Mesothelial cell of epicardium (in vitro differentiated cells): Measurements from ENCODE around the gene PIK3AP1. TPM values are rescaled to one million over a fixed set of nuclear protein-coding genes. Genes with fewer than 3 reads are reported as not detected.

Experiments
- DNase-seq, 2 experiments: peaks; one replicate each; pipeline ENCODE4 v3.0.0; 2021; ENCODE audit warnings: low spot score in 2 of 2; ENCODE audit not compliant: unreplicated experiment in 2 of 2
- H3K27ac Mint-ChIP-seq: 2 replicates; pipeline ENCODE4 v1.8.0; 2021; ENCODE audit warnings: mixed read lengths
- H3K27me3 Mint-ChIP-seq: 2 replicates; pipeline ENCODE4 v1.8.0; 2021; ENCODE audit warnings: low read depth, mixed read lengths
- H3K36me3 Mint-ChIP-seq: 2 replicates; pipeline ENCODE4 v1.8.0; 2021; ENCODE audit warnings: mixed read lengths
- H3K4me1 Mint-ChIP-seq: 2 replicates; pipeline ENCODE4 v1.8.0; 2021; ENCODE audit warnings: mixed read lengths
- H3K4me3 Mint-ChIP-seq: 2 replicates; pipeline ENCODE4 v1.8.0; 2021; ENCODE audit warnings: mild to moderate bottlenecking, moderate library complexity, mixed read lengths
- H3K9me3 Mint-ChIP-seq: 2 replicates; pipeline ENCODE4 v1.8.0; 2021; ENCODE audit warnings: mixed read lengths
- CTCF ChIP-seq: fragments of 200-600 bp; sonication (generic); IDR thresholded peaks from one replicate; pipeline ENCODE4 v1.5.0; 2021; ENCODE audit warnings: antibody characterized with exemption; ENCODE audit not compliant: unreplicated experiment
- total RNA-seq: library from RNA; stranded (reverse); gene quantifications from 3 replicates; pipeline ENCODE4 v1.2.1, GENCODE V29; 2021

The PIK3AP1 gene
- 0.16 to 0.36 TPM (median 0.25 TPM) in 3 replicates for total RNA-seq

GRCh38 chr10:96720422-96721206, at the start of gene PIK3AP1:
Gene PIK3AP1 (minus strand): TSS chr10:96720514. CDS start chr10:96720394, 120 bp downstream.
- no peak for TF ChIP-seq CTCF
- peaks cover 7% of the 10 kb centered on the region for H3K4me1 Mint-ChIP-seq
- no peak within 1 kb of the TSS for H3K27ac Mint-ChIP-seq
- H3K27me3 Mint-ChIP-seq: peaks cover 61% of the 10 kb centered on the region
- H3K9me3 Mint-ChIP-seq: no peaks in the 10 kb centered on the region
- no peaks in the 10 kb centered on the region for H3K36me3 Mint-ChIP-seq
- peak in 1 of 2 experiments; percentile 43 for DNase-seq
- peak within 1 kb of the TSS; percentile 85 for H3K4me3 Mint-ChIP-seq

- Mint-ChIP-seq H3K4me3 (no peak overlapping the region), H3K4me1 (no peaks in the 10 kb centered on the region), H3K27ac (no peak overlapping the region), H3K36me3 (no peaks in the 10 kb centered on the region), H3K27me3 (peaks cover 12% of the 10 kb centered on the region), H3K9me3 (peaks cover 16% of the 10 kb centered on the region)
- no peak for TF ChIP-seq CTCF
- DNase-seq: no peak
Observed at GRCh38 chr10:96768136-96768535, 47.8 kb upstream of the PIK3AP1 start.

GRCh38 chr10:96767611-96768010, 47.3 kb upstream of the PIK3AP1 start:
- DNase-seq: no peak
- Mint-ChIP-seq H3K27ac (no peak overlapping the region), H3K27me3 (peaks cover 12% of the 10 kb centered on the region), H3K9me3 (peaks cover 13% of the 10 kb centered on the region), H3K36me3 (no peaks in the 10 kb centered on the region), H3K4me3 (no peak overlapping the region), H3K4me1 (no peaks in the 10 kb centered on the region)
- TF ChIP-seq CTCF: no peak

GRCh38 chr10:96765406-96766240, 45.3 kb upstream of the PIK3AP1 start:
- peak; percentile 29 to 60 for DNase-seq
- peak; percentile 64 for TF ChIP-seq CTCF
- peaks cover 14% of the 10 kb centered on the region for H3K27me3 Mint-ChIP-seq

GRCh38 chr10:96764425-96765060, 44.2 kb upstream of the PIK3AP1 start:
- DNase-seq: no peak
- Mint-ChIP-seq H3K9me3 (peaks cover 4% of the 10 kb centered on the region), H3K36me3 (no peaks in the 10 kb centered on the region)

More at GRCh38 chr10:96765406-96766240, 45.3 kb upstream of the PIK3AP1 start:
- H3K27ac Mint-ChIP-seq: no peak overlapping the region
- H3K4me1 Mint-ChIP-seq: no peaks in the 10 kb centered on the region
- H3K4me3 Mint-ChIP-seq: no peak overlapping the region
- no peaks in the 10 kb centered on the region for H3K36me3 Mint-ChIP-seq
- H3K9me3 Mint-ChIP-seq: peaks cover 4% of the 10 kb centered on the region

More at GRCh38 chr10:96764425-96765060, 44.2 kb upstream of the PIK3AP1 start:
- Mint-ChIP-seq H3K27me3 (peaks cover 14% of the 10 kb centered on the region), H3K4me1 (no peaks in the 10 kb centered on the region), H3K4me3 (no peak overlapping the region), H3K27ac (no peak overlapping the region)
- TF ChIP-seq CTCF: no peak
